ENCODE data around the gene SYNGR3. TPM values are rescaled to one million over a fixed set of nuclear protein-coding genes. Genes with fewer than 3 reads are reported as not detected.

The SYNGR3 gene
- total and polyA plus RNA-seq, 2 of the 13 experiments (the other 11 are each of a cell fraction or from before 2014, with no cell fraction given) = 0.97 to 5.7 TPM

DNA sequence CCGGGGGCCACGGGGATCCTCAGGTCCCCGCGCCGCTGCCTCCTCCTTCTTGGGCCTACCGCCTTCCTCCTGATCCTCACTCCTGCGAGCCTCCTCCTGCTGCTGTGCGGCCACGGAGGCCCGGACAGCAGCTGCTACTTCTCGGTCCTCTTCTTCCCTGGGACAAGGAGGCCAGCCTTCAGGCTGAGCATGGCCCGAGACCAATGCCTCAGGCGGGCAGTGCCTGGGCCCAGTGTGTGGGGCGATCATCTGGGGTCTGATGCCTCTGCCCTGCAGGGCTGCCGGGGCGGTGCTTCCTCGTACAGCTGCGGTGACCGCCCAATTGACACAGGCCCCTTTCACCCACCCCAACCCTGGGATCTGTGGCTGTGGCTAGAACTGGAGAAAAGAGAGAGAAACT, 11.3 kb downstream of the SYNGR3 start (continued):
- TF ChIP-seq ZC3H4 (CRISPR knock-in tag; IDR thresholded peaks at IDR 0.05; ENCODE audit: borderline replicate concordance) = no peak

DNA sequence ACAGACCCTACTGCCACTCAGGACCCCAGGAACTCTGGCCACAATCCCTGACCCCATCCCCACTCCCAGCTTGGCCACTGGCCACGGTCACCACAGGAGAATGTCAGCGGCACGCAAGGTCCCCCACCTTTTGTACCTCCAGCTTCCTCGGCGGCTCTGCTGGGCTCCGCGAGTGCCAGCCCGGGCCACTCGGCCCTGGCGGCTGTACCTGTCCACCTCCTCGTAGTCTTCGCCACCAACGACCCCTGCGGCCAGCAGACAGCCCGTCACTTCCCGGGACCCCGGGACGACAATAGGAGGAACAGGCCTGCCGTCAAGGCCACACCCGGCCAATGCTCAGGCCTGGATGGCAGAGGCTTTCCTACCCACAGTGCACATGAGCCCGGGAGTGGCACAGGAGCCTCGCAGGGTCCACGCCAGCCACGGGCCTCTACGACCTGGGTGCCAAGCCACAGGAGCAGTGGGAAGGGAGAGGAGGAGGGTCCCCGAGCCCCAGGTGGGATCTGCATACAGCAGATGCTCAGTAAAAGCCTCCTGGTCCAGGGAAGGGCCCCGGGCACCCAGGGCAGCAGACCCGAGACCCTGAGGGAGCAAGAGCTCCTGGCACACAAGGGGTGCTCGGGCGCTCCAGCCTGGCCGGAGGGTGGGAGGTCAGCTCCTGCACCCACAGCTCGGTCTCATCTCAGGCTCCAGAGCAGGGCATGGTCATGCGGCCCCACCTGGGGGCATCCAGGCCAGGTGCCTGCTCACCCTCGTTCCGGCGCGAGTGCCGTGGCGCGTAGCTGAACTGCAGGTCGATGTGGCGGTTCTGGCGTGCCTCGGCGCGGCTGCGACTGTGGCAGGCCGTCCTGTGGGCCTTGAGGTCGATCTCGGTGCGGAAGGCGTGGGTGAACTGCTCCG, 11.9 kb downstream of the SYNGR3 start:
- FAIRE-seq = no peak
- BruUV-seq (replicated peaks) = no TSS peak
- no peaks in the 10 kb centered on the region for H3K9me3 ChIP-seq (ENCODE audit: low read length)
- H3K4me2 ChIP-seq (ENCODE audit: low read depth, low read length) = no peak overlapping the region
- in situ Hi-C loops (cut with HindIII; ENCODE audit: extremely low pct_ligation_motif_present, low pct_unique_long_range_greater_than_20kb) = no loop called here
- no peak overlapping the region for H3K27ac ChIP-seq (ENCODE audit: extremely low read length, insufficient read depth, low read length)
- H3K79me2 ChIP-seq (ENCODE audit: insufficient read depth, low read length) = peaks cover 18% of the 10 kb centered on the region
- H3K4me1 ChIP-seq (ENCODE audit: insufficient read depth, low read length) = peaks cover 24% of the 10 kb centered on the region
- POLR2A ChIA-PET = no interaction called here
- 97% methylated on average over 42 of the region's 53 CpGs for WGBS (ENCODE audit: low lambda C conversion rate)
- no peak overlapping the region for H3K4me3 ChIP-seq (replicated peaks in 1 of 3; ENCODE audit: insufficient read depth in 1 of 3, low read depth in 2 of 3, low read length in 3 of 3)
- no peaks in the 10 kb centered on the region for H3K27me3 ChIP-seq (ENCODE audit: control insufficient read depth in 1 of 2, insufficient read depth in 2 of 2, low read length in 2 of 2)
- CTCF ChIA-PET (ENCODE audit: low intra/inter-chr PET ratio, low total read pairs) = no interaction called here
- H3K36me3 ChIP-seq (replicated peaks in 1 of 2; ENCODE audit: control insufficient read depth in 1 of 2, insufficient read depth in 2 of 2, low read length in 2 of 2) = peaks cover 29 to 45% of the 10 kb centered on the region in 2 experiments
- TF ChIP-seq YEATS4 (CRISPR knock-in tag; IDR thresholded peaks at IDR 0.05; ENCODE audit: borderline replicate concordance) (no peak), RELA (CRISPR knock-in tag; IDR thresholded peaks at IDR 0.05) (no peak), MIER3 (CRISPR knock-in tag; IDR thresholded peaks at IDR 0.05; ENCODE audit: borderline replicate concordance) (no peak), HMGA1 (CRISPR knock-in tag; conservative IDR thresholded peaks at IDR 0.05) (no peak), ZNF678 (CRISPR knock-in tag; IDR thresholded peaks at IDR 0.05) (no peak), PHF5A (CRISPR knock-in tag; IDR thresholded peaks at IDR 0.05; ENCODE audit: low read depth, unreplicated experiment) (no peak), KDM3A (CRISPR knock-in tag; IDR thresholded peaks at IDR 0.05; ENCODE audit: low read depth) (no peak)
- TF ChIP-seq, protein P1, sequence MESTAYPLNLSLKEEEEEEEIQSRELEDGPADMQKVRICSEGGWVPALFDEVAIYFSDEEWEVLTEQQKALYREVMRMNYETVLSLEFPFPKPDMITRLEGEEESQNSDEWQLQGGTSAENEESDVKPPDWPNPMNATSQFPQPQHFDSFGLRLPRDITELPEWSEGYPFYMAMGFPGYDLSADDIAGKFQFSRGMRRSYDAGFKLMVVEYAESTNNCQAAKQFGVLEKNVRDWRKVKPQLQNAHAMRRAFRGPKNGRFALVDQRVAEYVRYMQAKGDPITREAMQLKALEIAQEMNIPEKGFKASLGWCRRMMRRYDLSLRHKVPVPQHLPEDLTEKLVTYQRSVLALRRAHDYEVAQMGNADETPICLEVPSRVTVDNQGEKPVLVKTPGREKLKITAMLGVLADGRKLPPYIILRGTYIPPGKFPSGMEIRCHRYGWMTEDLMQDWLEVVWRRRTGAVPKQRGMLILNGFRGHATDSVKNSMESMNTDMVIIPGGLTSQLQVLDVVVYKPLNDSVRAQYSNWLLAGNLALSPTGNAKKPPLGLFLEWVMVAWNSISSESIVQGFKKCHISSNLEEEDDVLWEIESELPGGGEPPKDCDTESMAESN (CRISPR knock-in tag; conservative IDR thresholded peaks at IDR 0.05) = no peak
- intact Hi-C loops (cut with micrococcal nuclease; ENCODE audit: unreplicated experiment) = no loop called here
- no peak overlapping the region for H2AFZ ChIP-seq (ENCODE audit: low read length)
- ATAC-seq = no peak
- DNase-seq (ENCODE audit: low spot score) = no peak
- no peak overlapping the region for H3K9ac ChIP-seq (ENCODE audit: insufficient read depth, low read depth, low read length)
- H4K20me1 ChIP-seq (ENCODE audit: insufficient read depth, low read length) = peaks cover 5% of the 10 kb centered on the region; the same call in 1 of the 2 replicates

All from HepG2 (cell line).